ENCODE data around the gene LIMS1. TPM values are rescaled to one million over a fixed set of nuclear protein-coding genes. Genes with fewer than 3 reads are reported as not detected.
A peak's percentile ranks its signal among the peaks of the same experiment; 100 is the strongest.
"Not testable (repeated sequence)": the region's sequence is repeated elsewhere in the genome, so short reads cannot be mapped to it uniquely, and the experiment has no call there.

LIMS1 gene
- total and polyA plus RNA-seq, 4 experiments from 2014 or later = 126 to 286 (median 186) TPM

DNA sequence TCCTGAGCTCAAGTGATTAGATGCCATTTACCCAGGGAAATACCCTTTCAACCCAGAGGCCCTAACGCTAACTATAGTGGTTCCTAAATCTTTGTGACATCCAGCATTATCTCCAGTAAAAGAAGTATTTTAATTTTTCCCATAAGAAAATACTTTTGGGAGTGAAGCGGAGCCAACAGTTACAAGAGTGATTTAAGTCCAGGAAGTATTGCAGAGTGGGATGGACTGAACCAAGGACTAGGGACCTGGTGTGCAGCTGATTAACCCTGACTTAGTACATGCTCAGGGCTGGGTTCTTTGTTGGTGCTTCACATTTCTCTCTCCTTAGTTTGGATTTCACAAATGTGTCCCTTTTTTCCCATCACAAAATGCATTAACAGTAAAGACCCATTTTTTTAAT, 129.1 kb downstream of the LIMS1 start:
- POLR2A ChIA-PET (ENCODE audit: partially characterized antibody); H3K4me3 Mint-ChIP-seq; intact Hi-C loops (cut with micrococcal nuclease): not testable (repeated sequence)

GRCh38 chr2:108664089-108664488, 129.8 kb downstream of the LIMS1 start:
- H3K27me3 Mint-ChIP-seq; H3K4me1 ChIP-seq (ENCODE audit: insufficient read depth, low read length); H3K27me3 ChIP-seq (ENCODE audit: insufficient read depth, low read length); POLR2A ChIA-PET (ENCODE audit: partially characterized antibody); H3K4me3 ChIP-seq (ENCODE audit: low read length in 2 of 2); H3K9me3 Mint-ChIP-seq; H3K27ac ChIP-seq (ENCODE audit: low read depth, low read length); DNase-seq; H3K9me3 ChIP-seq (ENCODE audit: control insufficient read depth in 1 of 2, low read length in 2 of 2); H3K36me3 ChIP-seq (ENCODE audit: insufficient read depth, low read length); CTCF ChIA-PET (ENCODE audit: partially characterized antibody); intact Hi-C loops (cut with micrococcal nuclease); H3K4me3 Mint-ChIP-seq: not testable (repeated sequence)
- peaks cover 19 to 29% of the 10 kb centered on the region in 2 donors for H3K36me3 Mint-ChIP-seq
- H3K4me1 Mint-ChIP-seq = peaks cover 8 to 24% (median 10%) of the 10 kb centered on the region in 4 donors
- H3K27ac Mint-ChIP-seq = peak overlapping the region in 1 of 7 donors; percentile 37

More for the DNA sequence above, 129.1 kb downstream of the LIMS1 start:
- Mint-ChIP-seq H3K27ac (peak overlapping the region in 1 of 7 donors; percentile 66), H3K36me3 (peaks cover 14 to 24% of the 10 kb centered on the region in 2 donors), H3K4me1 (peaks cover 7 to 24% (median 10%) of the 10 kb centered on the region in 4 donors)
- H3K27me3 Mint-ChIP-seq; H3K36me3 ChIP-seq (ENCODE audit: insufficient read depth, low read length); CTCF ChIA-PET (ENCODE audit: partially characterized antibody); H3K4me1 ChIP-seq (ENCODE audit: insufficient read depth, low read length); H3K9me3 Mint-ChIP-seq; H3K27ac ChIP-seq (ENCODE audit: low read depth, low read length); H3K27me3 ChIP-seq (ENCODE audit: insufficient read depth, low read length); H3K9me3 ChIP-seq (ENCODE audit: control insufficient read depth in 1 of 2, low read length in 2 of 2); H3K4me3 ChIP-seq (ENCODE audit: low read length in 2 of 2); DNase-seq: not testable (repeated sequence)

- H3K27me3 ChIP-seq (ENCODE audit: insufficient read depth, low read length); H3K36me3 ChIP-seq (ENCODE audit: insufficient read depth, low read length); H3K27me3 Mint-ChIP-seq; H3K4me3 Mint-ChIP-seq; H3K9me3 ChIP-seq (ENCODE audit: control insufficient read depth in 1 of 2, low read length in 2 of 2); H3K4me1 ChIP-seq (ENCODE audit: insufficient read depth, low read length); H3K4me3 ChIP-seq (ENCODE audit: low read length in 2 of 2); DNase-seq; H3K27ac ChIP-seq (ENCODE audit: low read depth, low read length); POLR2A ChIA-PET (ENCODE audit: partially characterized antibody); CTCF ChIA-PET (ENCODE audit: partially characterized antibody); H3K9me3 Mint-ChIP-seq; intact Hi-C loops (cut with micrococcal nuclease): not testable (repeated sequence)
- peaks cover 8 to 22% (median 10%) of the 10 kb centered on the region in 4 donors for H3K4me1 Mint-ChIP-seq
- H3K36me3 Mint-ChIP-seq = peaks cover 17 to 29% of the 10 kb centered on the region in 2 donors
- peak overlapping the region in 1 of 7 donors; percentile 8 for H3K27ac Mint-ChIP-seq
Measured at GRCh38 chr2:108664979-108665378, 130.7 kb downstream of the LIMS1 start.

DNA sequence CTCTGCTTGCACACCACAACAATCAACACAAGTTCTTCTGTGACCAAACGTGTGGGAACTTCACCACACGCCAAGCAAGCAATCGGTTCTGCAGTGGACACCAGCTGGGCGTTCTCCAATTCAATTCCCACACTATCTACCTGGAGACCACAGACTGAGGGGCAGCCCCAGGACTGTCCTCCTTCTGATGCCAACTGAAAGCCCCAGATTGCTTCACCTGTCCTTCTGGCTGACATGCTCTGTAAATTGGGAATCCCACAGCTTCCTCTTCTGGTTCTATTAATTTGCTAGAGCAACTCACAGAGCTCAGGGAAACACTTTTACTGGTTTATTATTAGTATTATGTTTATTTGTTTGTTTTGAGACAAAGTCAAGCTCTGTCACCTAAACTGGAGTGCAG, 131.7 kb downstream of the LIMS1 start:
- intact Hi-C loops (cut with micrococcal nuclease); H3K4me3 ChIP-seq (ENCODE audit: low read length in 2 of 2); H3K4me1 ChIP-seq (ENCODE audit: insufficient read depth, low read length); H3K4me3 Mint-ChIP-seq; H3K27me3 ChIP-seq (ENCODE audit: insufficient read depth, low read length); H3K9me3 ChIP-seq (ENCODE audit: control insufficient read depth in 1 of 2, low read length in 2 of 2); H3K36me3 ChIP-seq (ENCODE audit: insufficient read depth, low read length); DNase-seq; CTCF ChIA-PET (ENCODE audit: partially characterized antibody); H3K9me3 Mint-ChIP-seq; H3K27ac ChIP-seq (ENCODE audit: low read depth, low read length); H3K27me3 Mint-ChIP-seq; H3K27ac Mint-ChIP-seq; POLR2A ChIA-PET (ENCODE audit: partially characterized antibody): not testable (repeated sequence)
- Mint-ChIP-seq H3K4me1 (peaks cover 6 to 16% (median 10%) of the 10 kb centered on the region in 4 donors), H3K36me3 (peaks cover 13 to 25% of the 10 kb centered on the region in 2 donors)

- H3K27me3 ChIP-seq (ENCODE audit: insufficient read depth, low read length); H3K27ac ChIP-seq (ENCODE audit: low read depth, low read length); H3K27me3 Mint-ChIP-seq; H3K36me3 ChIP-seq (ENCODE audit: insufficient read depth, low read length); intact Hi-C loops (cut with micrococcal nuclease); CTCF ChIA-PET (ENCODE audit: partially characterized antibody); H3K9me3 ChIP-seq (ENCODE audit: control insufficient read depth in 1 of 2, low read length in 2 of 2); POLR2A ChIA-PET (ENCODE audit: partially characterized antibody); DNase-seq; H3K4me3 Mint-ChIP-seq; H3K4me1 ChIP-seq (ENCODE audit: insufficient read depth, low read length); H3K27ac Mint-ChIP-seq; H3K9me3 Mint-ChIP-seq; H3K4me3 ChIP-seq (ENCODE audit: low read length in 2 of 2): not testable (repeated sequence)
- Mint-ChIP-seq H3K36me3 (peaks cover 13 to 22% of the 10 kb centered on the region in 2 donors), H3K4me1 (peaks cover 4 to 15% (median 6%) of the 10 kb centered on the region in 4 donors)
Measured at GRCh38 chr2:108667140-108667539, 132.9 kb downstream of the LIMS1 start.

- H3K36me3 ChIP-seq (ENCODE audit: insufficient read depth, low read length) = peaks cover 16% of the 10 kb centered on the region
- H3K4me1 ChIP-seq (ENCODE audit: insufficient read depth, low read length); H3K27me3 Mint-ChIP-seq; H3K27ac ChIP-seq (ENCODE audit: low read depth, low read length); H3K4me3 ChIP-seq (ENCODE audit: low read length in 2 of 2); intact Hi-C loops (cut with micrococcal nuclease); H3K9me3 Mint-ChIP-seq; CTCF ChIA-PET (ENCODE audit: partially characterized antibody); H3K9me3 ChIP-seq (ENCODE audit: control insufficient read depth in 1 of 2, low read length in 2 of 2); H3K4me1 Mint-ChIP-seq; H3K27me3 ChIP-seq (ENCODE audit: insufficient read depth, low read length); POLR2A ChIA-PET (ENCODE audit: partially characterized antibody); H3K4me3 Mint-ChIP-seq; DNase-seq: not testable (repeated sequence)
- H3K27ac Mint-ChIP-seq = peak overlapping the region in 1 of 7 donors; percentile 4
- peaks cover 5 to 21% of the 10 kb centered on the region in 2 donors for H3K36me3 Mint-ChIP-seq
Measured at GRCh38 chr2:108670282-108670681, 136.0 kb downstream of the LIMS1 start.

GRCh38 chr2:108672200-108672805, 138.0 kb downstream of the LIMS1 start:
- H3K4me1 ChIP-seq (ENCODE audit: insufficient read depth, low read length); H3K27ac ChIP-seq (ENCODE audit: low read depth, low read length); H3K4me3 ChIP-seq (ENCODE audit: low read length in 2 of 2); H3K9me3 ChIP-seq (ENCODE audit: control insufficient read depth in 1 of 2, low read length in 2 of 2); CTCF ChIA-PET (ENCODE audit: partially characterized antibody); H3K27me3 ChIP-seq (ENCODE audit: insufficient read depth, low read length); H3K27me3 Mint-ChIP-seq; DNase-seq; H3K9me3 Mint-ChIP-seq; H3K4me1 Mint-ChIP-seq; POLR2A ChIA-PET (ENCODE audit: partially characterized antibody); H3K27ac Mint-ChIP-seq; intact Hi-C loops (cut with micrococcal nuclease); H3K4me3 Mint-ChIP-seq: not testable (repeated sequence)
- H3K36me3 ChIP-seq (ENCODE audit: insufficient read depth, low read length) = peaks cover 24% of the 10 kb centered on the region
- peaks cover 10 to 34% of the 10 kb centered on the region in 2 donors for H3K36me3 Mint-ChIP-seq

GRCh38 chr2:108676522-108676921, 142.3 kb downstream of the LIMS1 start:
- intact Hi-C loops (cut with micrococcal nuclease); H3K4me1 ChIP-seq (ENCODE audit: insufficient read depth, low read length); H3K27me3 ChIP-seq (ENCODE audit: insufficient read depth, low read length); POLR2A ChIA-PET (ENCODE audit: partially characterized antibody); H3K9me3 Mint-ChIP-seq; H3K4me3 ChIP-seq (ENCODE audit: low read length in 2 of 2); H3K9me3 ChIP-seq (ENCODE audit: control insufficient read depth in 1 of 2, low read length in 2 of 2); H3K27ac ChIP-seq (ENCODE audit: low read depth, low read length); H3K4me1 Mint-ChIP-seq; H3K27ac Mint-ChIP-seq; H3K4me3 Mint-ChIP-seq; DNase-seq; H3K27me3 Mint-ChIP-seq: not testable (repeated sequence)
- CTCF ChIA-PET (ENCODE audit: partially characterized antibody) = interaction anchor here (0.6 kb wide), 1 partner anchor 98 kb away, joined by 5 read pairs; no protein-coding TSS in a partner anchor
- peaks cover 17 to 45% of the 10 kb centered on the region in 2 donors for H3K36me3 Mint-ChIP-seq
- peaks cover 19% of the 10 kb centered on the region for H3K36me3 ChIP-seq (ENCODE audit: insufficient read depth, low read length)

Data from CD4-positive, alpha-beta memory T cell (primary cell).